Measurements from ENCODE around the gene IER5L.

GRCh38 chr9:129145316-129145715 is 32.7 kb downstream of the IER5L start:
- no peak for TF ChIP-seq CTCF (IDR thresholded peaks at IDR 0.05; ENCODE audit: poor library complexity)
- no peak for TF ChIP-seq EZH2 (IDR thresholded peaks at IDR 0.05; ENCODE audit: borderline replicate concordance)
